ENCODE measurements around the gene MPRIP.
"Not testable (repeated sequence)": the region's sequence is repeated elsewhere in the genome, so short reads cannot be mapped to it uniquely, and the experiment has no call there.

The MPRIP gene

GRCh38 chr17:17130077-17130844, 88.0 kb downstream of the MPRIP start:
- DNase-seq: no peak

GRCh38 chr17:17131839-17132238, 89.6 kb downstream of the MPRIP start:
- DNase-seq: no peak

GRCh38 chr17:17132746-17133145, 90.5 kb downstream of the MPRIP start:
- DNase-seq: no peak

GRCh38 chr17:17134051-17134956, 92.0 kb downstream of the MPRIP start:
- DNase-seq: no peak

GRCh38 chr17:17134957-17135333, 92.7 kb downstream of the MPRIP start:
- no peak for DNase-seq

GRCh38 chr17:17136221-17136620, 94.0 kb downstream of the MPRIP start:
- DNase-seq: not testable (repeated sequence)

GRCh38 chr17:17137731-17138585, 95.7 kb downstream of the MPRIP start:
- DNase-seq: no peak

GRCh38 chr17:17139972-17140589, 97.8 kb downstream of the MPRIP start:
- no peak for DNase-seq

GRCh38 chr17:17140590-17140980, 98.3 kb downstream of the MPRIP start:
- peak in 2 of 3 donors; percentile 10 to 25 for DNase-seq

- DNase-seq: no peak
Measured at GRCh38 chr17:17141279-17141678, 99.0 kb downstream of the MPRIP start.

GRCh38 chr17:17141860-17142552, 99.7 kb downstream of the MPRIP start:
- peak; percentile 30 to 54 (median 48) for DNase-seq

- no peak for DNase-seq
Measured at GRCh38 chr17:17142556-17142955, 100.3 kb downstream of the MPRIP start.

GRCh38 chr17:17143501-17143900, 101.2 kb downstream of the MPRIP start:
- no peak for DNase-seq

GRCh38 chr17:17144061-17144460, 101.8 kb downstream of the MPRIP start:
- no peak for DNase-seq

GRCh38 chr17:17144916-17145665, 102.8 kb downstream of the MPRIP start:
- DNase-seq: no peak

GRCh38 chr17:17146786-17147406, 104.6 kb downstream of the MPRIP start:
- DNase-seq: no peak

GRCh38 chr17:17147821-17148220, 105.6 kb downstream of the MPRIP start:
- DNase-seq: no peak

GRCh38 chr17:17149520-17150447, 107.5 kb downstream of the MPRIP start:
- peak; percentile 73 to 83 (median 83) for DNase-seq

GRCh38 chr17:17150448-17150800, 108.2 kb downstream of the MPRIP start:
- peak; percentile 42 to 86 (median 81) for DNase-seq

- DNase-seq: peak; percentile 79 to 94 (median 89)
Measured at GRCh38 chr17:17151055-17151454, 108.8 kb downstream of the MPRIP start.

All from suppressor macrophage treated with lipopolysaccharide for 1 hour (primary cell).